Keratinocyte (primary cell): ENCODE measurements around the gene CYFIP1. TPM values are rescaled to one million over a fixed set of nuclear protein-coding genes. Genes with fewer than 3 reads are reported as not detected.

Experiments
- DNase-seq: peaks from one replicate; pipeline ENCODE4 v3.0.0-alpha.2; 2011; ENCODE audit warnings: low read depth, missing footprints, low spot score
- FAIRE-seq: peaks from 2 replicates; lab custom pipeline; 2011; peaks lifted over from hg19 to GRCh38; lab: Jason Lieb, UNC
- H2AFZ ChIP-seq: 2 replicates; pipeline ENCODE4 v1.6.0; 2012; ENCODE audit warnings: low read length, control low read depth, inconsistent platforms; ENCODE audit not compliant: control insufficient read depth
- H3K27ac ChIP-seq: 2 replicates; pipeline ENCODE4 v1.5.1; 2011; ENCODE audit warnings: low read length; ENCODE audit not compliant: control insufficient read depth, insufficient read depth
- H3K27me3 ChIP-seq: 3 replicates; pipeline ENCODE4 v1.6.0; 2011; ENCODE audit warnings: low read length; ENCODE audit not compliant: control insufficient read depth, insufficient read depth; ENCODE audit errors: extremely low read depth
- H3K36me3 ChIP-seq, 2 experiments: 2 replicates in 1 of 2; 3 replicates in 1 of 2; pipeline ENCODE4 v1.5.1; 2011; ENCODE audit warnings: low read length in 2 of 2, mild to moderate bottlenecking in 1 of 2; ENCODE audit not compliant: control insufficient read depth in 2 of 2, insufficient read depth in 2 of 2; ENCODE audit errors: extremely low read depth in 1 of 2
- H3K4me1 ChIP-seq: 3 replicates; pipeline ENCODE4 v1.5.1; 2011; ENCODE audit warnings: low read length; ENCODE audit not compliant: control insufficient read depth, insufficient read depth; ENCODE audit errors: extremely low read depth
- H3K4me2 ChIP-seq: 3 replicates; pipeline ENCODE4 v1.6.0; 2011; ENCODE audit warnings: low read depth, low read length; ENCODE audit not compliant: control insufficient read depth, insufficient read depth; ENCODE audit errors: extremely low read depth
- H3K4me3 ChIP-seq, 3 experiments: fragments of 200-600 bp in 1 of 3; sonication (generic) in 1 of 3; 2 replicates in 2 of 3; 3 replicates in 1 of 3; pipeline ENCODE4 v1.5.1; 2011 to 2016; ENCODE audit warnings: low read length in 3 of 3, mild to moderate bottlenecking in 3 of 3, control low read depth in 2 of 3, inconsistent platforms in 1 of 3, low read depth in 1 of 3, mixed read lengths in 1 of 3, mixed run types in 1 of 3, moderate library complexity in 1 of 3; ENCODE audit not compliant: control insufficient read depth in 2 of 3, insufficient read depth in 2 of 3; ENCODE audit errors: extremely low read depth in 1 of 3
- H3K79me2 ChIP-seq: 2 replicates; pipeline ENCODE4 v1.6.0; 2012; ENCODE audit warnings: low read length; ENCODE audit not compliant: control insufficient read depth, insufficient read depth
- H3K9ac ChIP-seq: 3 replicates; pipeline ENCODE4 v1.6.0; 2011; ENCODE audit warnings: low read length; ENCODE audit not compliant: control insufficient read depth, insufficient read depth; ENCODE audit errors: extremely low read depth
- H3K9me1 ChIP-seq: 3 replicates; pipeline ENCODE4 v1.6.0; 2011; ENCODE audit warnings: low read length; ENCODE audit not compliant: control insufficient read depth, insufficient read depth; ENCODE audit errors: extremely low read depth
- H3K9me3 ChIP-seq: 2 replicates; pipeline ENCODE4 v1.5.1; 2012; ENCODE audit warnings: low read depth, low read length; ENCODE audit not compliant: control insufficient read depth
- H4K20me1 ChIP-seq: 3 replicates; pipeline ENCODE4 v1.6.0; 2011; ENCODE audit warnings: low read length; ENCODE audit not compliant: control insufficient read depth, insufficient read depth; ENCODE audit errors: extremely low read depth
- EZH2 ChIP-seq: IDR thresholded peaks from one replicate; pipeline ENCODE4 v1.6.1; 2012; ENCODE audit warnings: inconsistent platforms, mild to moderate bottlenecking, low read length, moderate library complexity
- dilution Hi-C: fragments of 300-500 bp; cut with MboI; formaldehyde crosslinking; loops from one replicate; pipeline ENCODE4 v1.7.0; 2020; ENCODE audit warnings: low sequenced_read_pairs; ENCODE audit not compliant: extremely low pct_ligation_motif_present
- polyA plus RNA-seq, 5 experiments: library from polyadenylated mRNA; depleted of rRNA in 3 of 5; stranded (reverse) in 3 of 5; stranded (forward) in 1 of 5; unstranded in 1 of 5; fragments of >200 nt; gene quantifications; 1 replicate in 1 of 5; 2 replicates in 3 of 5; 3 replicates in 1 of 5; pipeline versions ENCODE4 v1.2.1 to v1.2.3, GENCODE V29; 2011 to 2012; ENCODE audit warnings: missing spikeins in 2 of 5, low read depth in 1 of 5, low replicate concordance in 1 of 5
- TF ChIP-seq, protein P1 (sequence below), 3 experiments: IDR thresholded peaks in 1 of 3; conservative IDR thresholded peaks in 1 of 3; optimal IDR thresholded peaks in 1 of 3; 2 replicates in 2 of 3; 3 replicates in 1 of 3; pipeline versions ENCODE3 to v1.5.1; 2011; ENCODE audit warnings: low read length in 3 of 3, mild to moderate bottlenecking in 3 of 3, moderate library complexity in 2 of 3, control low read depth in 1 of 3, inconsistent platforms in 1 of 3; ENCODE audit not compliant: insufficient read depth in 2 of 3; ENCODE audit errors: extremely low read depth in 1 of 3

Gene CYFIP1
- polyA plus RNA-seq, 1 donor (not counting 4 experiments of a cell fraction or from before 2014, with no cell fraction given): 72.3 TPM

GRCh38 chr15:22942306-22942855 is 37.8 kb downstream of the CYFIP1 start:
- Histone ChIP-seq H2AFZ (no peak overlapping the region), H3K9me1 (no peaks in the 10 kb centered on the region), H3K27me3 (no peaks in the 10 kb centered on the region), H3K79me2 (peaks cover 14% of the 10 kb centered on the region), H3K4me3 (no peak overlapping the region), H3K4me1 (peaks cover 2% of the 10 kb centered on the region), H3K36me3 (peaks cover 17 to 19% of the 10 kb centered on the region in 2 experiments), H3K9me3 (no peaks in the 10 kb centered on the region), H3K27ac (no peak overlapping the region), H3K4me2 (no peak overlapping the region), H3K9ac (no peak overlapping the region), H4K20me1 (peaks cover 4% of the 10 kb centered on the region)
- DNase-seq (no peak), FAIRE-seq (no peak)
- dilution Hi-C loops: no loop called here
- TF ChIP-seq, protein P1, sequence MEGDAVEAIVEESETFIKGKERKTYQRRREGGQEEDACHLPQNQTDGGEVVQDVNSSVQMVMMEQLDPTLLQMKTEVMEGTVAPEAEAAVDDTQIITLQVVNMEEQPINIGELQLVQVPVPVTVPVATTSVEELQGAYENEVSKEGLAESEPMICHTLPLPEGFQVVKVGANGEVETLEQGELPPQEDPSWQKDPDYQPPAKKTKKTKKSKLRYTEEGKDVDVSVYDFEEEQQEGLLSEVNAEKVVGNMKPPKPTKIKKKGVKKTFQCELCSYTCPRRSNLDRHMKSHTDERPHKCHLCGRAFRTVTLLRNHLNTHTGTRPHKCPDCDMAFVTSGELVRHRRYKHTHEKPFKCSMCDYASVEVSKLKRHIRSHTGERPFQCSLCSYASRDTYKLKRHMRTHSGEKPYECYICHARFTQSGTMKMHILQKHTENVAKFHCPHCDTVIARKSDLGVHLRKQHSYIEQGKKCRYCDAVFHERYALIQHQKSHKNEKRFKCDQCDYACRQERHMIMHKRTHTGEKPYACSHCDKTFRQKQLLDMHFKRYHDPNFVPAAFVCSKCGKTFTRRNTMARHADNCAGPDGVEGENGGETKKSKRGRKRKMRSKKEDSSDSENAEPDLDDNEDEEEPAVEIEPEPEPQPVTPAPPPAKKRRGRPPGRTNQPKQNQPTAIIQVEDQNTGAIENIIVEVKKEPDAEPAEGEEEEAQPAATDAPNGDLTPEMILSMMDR (optimal IDR thresholded peaks at IDR 0.05 in 1 of 3, IDR thresholded peaks at IDR 0.05 in 1 of 3, conservative IDR thresholded peaks at IDR 0.05 in 1 of 3; ENCODE audit: extremely low read depth in 1 of 3, insufficient read depth in 2 of 3, low read length in 3 of 3): no peak
- no peak for TF ChIP-seq EZH2

DNA sequence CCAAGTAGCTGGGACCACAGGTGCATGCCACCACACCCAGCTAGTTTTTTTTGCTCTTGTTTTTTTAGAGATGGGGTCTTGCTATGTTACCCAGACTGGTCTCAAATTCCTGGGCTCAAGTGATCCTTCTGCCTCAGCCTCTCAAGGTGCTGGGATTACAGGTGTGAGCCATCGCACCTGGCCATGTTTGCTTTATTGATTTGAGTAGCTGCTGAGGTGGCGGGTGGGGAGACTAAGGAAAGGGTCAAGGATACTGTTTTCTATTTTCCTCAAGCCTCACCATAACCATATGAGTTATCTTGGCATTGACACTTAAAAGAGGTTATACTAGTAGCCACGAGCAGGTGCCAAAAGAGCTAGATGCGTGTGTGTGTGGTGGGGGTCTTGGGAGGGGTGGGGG is 39.0 kb downstream of the CYFIP1 start:
- H3K4me3 ChIP-seq: no peak overlapping the region
- H3K4me2 ChIP-seq: no peak overlapping the region
- H4K20me1 ChIP-seq: peaks cover 4% of the 10 kb centered on the region
- no peak overlapping the region for H3K9ac ChIP-seq
- H3K9me3 ChIP-seq: no peaks in the 10 kb centered on the region
- no peaks in the 10 kb centered on the region for H3K27me3 ChIP-seq
- dilution Hi-C loops: no loop called here
- peaks cover 2% of the 10 kb centered on the region for H3K4me1 ChIP-seq
- peaks cover 7% of the 10 kb centered on the region for H3K79me2 ChIP-seq
- TF ChIP-seq, protein P1 (optimal IDR thresholded peaks at IDR 0.05 in 1 of 3, IDR thresholded peaks at IDR 0.05 in 1 of 3, conservative IDR thresholded peaks at IDR 0.05 in 1 of 3; ENCODE audit: extremely low read depth in 1 of 3, insufficient read depth in 2 of 3, low read length in 3 of 3): no peak
- no peak for TF ChIP-seq EZH2
- H2AFZ ChIP-seq: no peak overlapping the region
- no peaks in the 10 kb centered on the region for H3K9me1 ChIP-seq
- H3K27ac ChIP-seq: no peak overlapping the region
- no peak for DNase-seq
- H3K36me3 ChIP-seq: peaks cover 19 to 22% of the 10 kb centered on the region in 2 experiments
- FAIRE-seq: no peak
